Adrenal gland (tissue), 12 donors: ENCODE results near the gene DLGAP4. TPM values are rescaled to one million over a fixed set of nuclear protein-coding genes. Genes with fewer than 3 reads are reported as not detected.

ENCODE experiments used
- DNase-seq, 7 donors: peaks; one replicate each; pipeline ENCODE4 v3.0.0-alpha.2; 2019 to 2020
- H3K27ac ChIP-seq, 5 donors: fragments of 200-600 bp; sonication (generic) in 4 of 5; 1 replicate in 3 of 5; 2 replicates in 2 of 5; pipeline versions ENCODE4 v1.5.1 to v1.8.0; 2016 to 2020; ENCODE audit warnings: mild to moderate bottlenecking in 1 of 5
- H3K27me3 ChIP-seq: fragments of 200-600 bp; 2 replicates; pipeline ENCODE4 v1.8.0; 2021
- H3K36me3 ChIP-seq, 2 donors: fragments of 200-600 bp; replicated peaks in 1 of 2; 1 replicate in 1 of 2; 2 replicates in 1 of 2; pipeline versions ENCODE4 v1.5.1 to v1.8.0; 2018 to 2022
- H3K4me1 ChIP-seq, 2 donors: fragments of 200-600 bp; replicated peaks in 1 of 2; 1 replicate in 1 of 2; 2 replicates in 1 of 2; pipeline versions ENCODE4 v1.5.1 to v1.8.0; 2018 to 2021
- H3K4me3 ChIP-seq, 4 donors: fragments of 200-600 bp; sonication (generic) in 3 of 4; one replicate each; pipeline ENCODE4 v1.5.1; 2016 to 2018
- H3K9me3 ChIP-seq, 3 donors: fragments of 200-600 bp; sonication (generic) in 1 of 3; replicated peaks in 1 of 3; 1 replicate in 2 of 3; 2 replicates in 1 of 3; pipeline versions ENCODE4 v1.5.1 to v1.8.0; 2016 to 2021
- POLR2A ChIP-seq, 2 donors: fragments of 450-650 bp; IDR thresholded peaks; one replicate each; pipeline ENCODE4 v1.6.1; 2017; ENCODE audit warnings: antibody characterized with exemption in 2 of 2, mild to moderate bottlenecking in 2 of 2, moderate library complexity in 1 of 2
- WGBS, 4 donors: extraction: QIAGEN DNeasy Blood & Tissue Kit in 2 of 4; methylation state at CpG; one replicate each; pipeline versions ENCODE4 v1.1.5 to v1.1.7; 2013 to 2017; 5-methylcytosine and 5-hydroxymethylcytosine counted together
- intact Hi-C, 2 donors: fragments of 100-400 bp; cut with DNase I; formaldehyde crosslinking; loops; one replicate each; pipeline versions ENCODE4 v1.14.1 to v1.15.0; 2022 to 2023
- polyA plus RNA-seq, 3 donors: library from polyadenylated mRNA; stranded (reverse); fragments of 200-250 nt in 2 of 3; fragments of 350-450 nt in 1 of 3; fragmentation: Illumina TruSeq in 1 of 3; extraction: RNeasy Lipid Tissue Mini Kit (QIAGEN cat#74804) in 1 of 3; gene quantifications; one replicate each; pipeline ENCODE4 v1.2.3, GENCODE V29; 2013 to 2014
- total RNA-seq, 9 donors: library from RNA; depleted of rRNA in 4 of 9; stranded (reverse); fragments of >200 nt in 4 of 9; fragments of 120-200 nt in 1 of 9; fragmentation: NEBNext Ultra II Directional in 1 of 9; extraction: Animal tissue kit (Norgen Biotek cat#: 25700) in 1 of 9; gene quantifications; one replicate each; pipeline versions ENCODE4 v1.1.0 to v1.2.4, GENCODE V29; 2013 to 2023
- TF ChIP-seq, protein P1 (sequence below), 6 experiments: fragments of 450-650 bp in 4 of 6; fragments of 200-600 bp in 2 of 6; sonication (generic) in 1 of 6; IDR thresholded peaks; 1 replicate in 5 of 6; 2 replicates in 1 of 6; pipeline versions ENCODE4 v1.5.1 to v1.8.0; 2016 to 2021; ENCODE audit warnings: antibody characterized with exemption in 6 of 6, mild to moderate bottlenecking in 2 of 6, moderate library complexity in 1 of 6
- donor health status: healthy with polysubstance abuse.
- donor health status: Bipolar disorder and iron deficiency.
- donor health status: DM: yes; HTN: yes; CAD: no.
- donor health status: DM: no; HTN: no; CAD: no.
- donor health status: DM: no; HTN: no; CAD: no.
- donor health status: DM: yes; HTN: yes; CAD: no.

The DLGAP4 gene
- total and polyA plus RNA-seq, 12 donors = 13.5 to 95.2 (median 64.0) TPM

DNA sequence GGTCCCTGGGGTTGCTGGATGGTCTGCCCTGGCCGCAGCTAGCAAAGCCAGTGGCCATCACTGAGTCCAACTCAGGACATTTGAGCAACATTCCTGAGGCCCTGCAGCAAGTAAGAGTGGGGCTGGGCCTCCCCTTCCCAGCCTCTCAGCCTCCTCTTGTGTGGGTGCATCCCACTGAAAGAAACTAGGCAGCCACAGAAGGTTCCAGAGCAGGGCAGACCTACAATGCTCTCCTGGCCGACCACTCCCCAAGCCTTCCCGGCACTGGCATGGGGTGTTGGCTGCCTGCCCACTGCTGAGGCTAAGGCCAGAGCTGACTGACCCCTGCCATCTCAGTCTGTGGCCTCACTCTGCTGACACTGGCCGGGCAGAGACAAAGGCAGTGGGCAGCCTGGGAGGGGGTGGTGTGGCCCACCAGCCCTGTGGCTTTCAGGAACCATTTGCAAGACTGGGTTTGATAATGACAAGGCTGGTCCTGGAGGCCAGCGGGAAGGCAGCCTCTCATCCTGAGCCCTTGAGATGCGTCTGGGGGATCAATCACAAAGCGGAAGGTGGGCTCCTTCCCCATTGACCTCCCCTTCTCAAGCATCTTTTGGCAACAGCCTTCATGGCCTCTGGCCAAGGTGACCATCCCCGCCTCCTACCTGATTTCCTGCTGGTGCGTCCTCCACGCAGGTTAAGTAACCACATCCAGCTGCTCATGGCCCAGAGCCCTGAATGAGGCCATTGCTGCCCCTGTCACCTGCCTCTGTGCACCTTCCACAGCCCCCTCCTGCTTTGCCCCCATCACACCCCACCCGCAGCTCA, 9.6 kb downstream of the DLGAP4 start:
- intact Hi-C loops = no loop called here
- Histone ChIP-seq H3K27me3 (no peaks in the 10 kb centered on the region), H3K4me3 (no peak overlapping the region), H3K27ac (no peak overlapping the region), H3K36me3 (no peaks in the 10 kb centered on the region), H3K9me3 (no peaks in the 10 kb centered on the region), H3K4me1 (no peaks in the 10 kb centered on the region)
- WGBS, 4 donors = 77 to 83% (median 77%) methylated on average over 8 to 11 of the region's 11 CpGs
- DNase-seq = peak in 1 of 7 donors; percentile 7
- TF ChIP-seq, protein P1, sequence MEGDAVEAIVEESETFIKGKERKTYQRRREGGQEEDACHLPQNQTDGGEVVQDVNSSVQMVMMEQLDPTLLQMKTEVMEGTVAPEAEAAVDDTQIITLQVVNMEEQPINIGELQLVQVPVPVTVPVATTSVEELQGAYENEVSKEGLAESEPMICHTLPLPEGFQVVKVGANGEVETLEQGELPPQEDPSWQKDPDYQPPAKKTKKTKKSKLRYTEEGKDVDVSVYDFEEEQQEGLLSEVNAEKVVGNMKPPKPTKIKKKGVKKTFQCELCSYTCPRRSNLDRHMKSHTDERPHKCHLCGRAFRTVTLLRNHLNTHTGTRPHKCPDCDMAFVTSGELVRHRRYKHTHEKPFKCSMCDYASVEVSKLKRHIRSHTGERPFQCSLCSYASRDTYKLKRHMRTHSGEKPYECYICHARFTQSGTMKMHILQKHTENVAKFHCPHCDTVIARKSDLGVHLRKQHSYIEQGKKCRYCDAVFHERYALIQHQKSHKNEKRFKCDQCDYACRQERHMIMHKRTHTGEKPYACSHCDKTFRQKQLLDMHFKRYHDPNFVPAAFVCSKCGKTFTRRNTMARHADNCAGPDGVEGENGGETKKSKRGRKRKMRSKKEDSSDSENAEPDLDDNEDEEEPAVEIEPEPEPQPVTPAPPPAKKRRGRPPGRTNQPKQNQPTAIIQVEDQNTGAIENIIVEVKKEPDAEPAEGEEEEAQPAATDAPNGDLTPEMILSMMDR (IDR thresholded peaks at IDR 0.05) = no peak
- no peak for TF ChIP-seq POLR2A (IDR thresholded peaks at IDR 0.05)

GRCh38 chr20:36317675-36318074, 11.5 kb downstream of the DLGAP4 start:
- no peaks in the 10 kb centered on the region for H3K4me1 ChIP-seq
- no peak for DNase-seq
- H3K4me3 ChIP-seq = no peak overlapping the region
- WGBS, 4 donors = 67 to 84% (median 79%) methylated on average over 3 of the region's 3 CpGs
- intact Hi-C loops = no loop called here
- no peaks in the 10 kb centered on the region for H3K9me3 ChIP-seq
- H3K36me3 ChIP-seq = no peaks in the 10 kb centered on the region
- no peak for TF ChIP-seq POLR2A (IDR thresholded peaks at IDR 0.05)
- TF ChIP-seq, protein P1 (IDR thresholded peaks at IDR 0.05) = no peak
- no peak overlapping the region for H3K27ac ChIP-seq
- H3K27me3 ChIP-seq = no peaks in the 10 kb centered on the region

DNA sequence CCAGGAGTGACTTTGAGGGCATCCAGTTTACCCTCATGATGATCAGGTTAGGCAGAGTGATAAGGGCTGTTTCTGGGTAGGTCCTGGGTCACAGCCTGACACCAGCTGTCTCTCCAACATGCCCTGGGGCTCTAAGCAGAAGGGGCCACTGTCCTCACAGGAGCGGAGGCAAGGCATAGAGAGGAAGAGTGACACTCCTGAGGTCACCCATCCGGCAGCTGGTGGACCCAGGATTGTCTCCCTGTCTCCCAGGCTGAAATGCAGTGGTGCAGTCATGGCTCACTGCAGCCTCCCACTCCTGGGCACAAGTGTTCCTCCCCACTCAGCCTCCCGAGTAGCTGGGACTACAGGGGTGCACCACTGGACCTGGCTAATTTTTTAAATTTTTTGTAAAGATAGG, 12.0 kb downstream of the DLGAP4 start:
- Histone ChIP-seq H3K27me3 (no peaks in the 10 kb centered on the region), H3K4me3 (no peak overlapping the region), H3K4me1 (no peaks in the 10 kb centered on the region), H3K27ac (no peak overlapping the region), H3K36me3 (no peaks in the 10 kb centered on the region), H3K9me3 (no peaks in the 10 kb centered on the region)
- intact Hi-C loops = no loop called here
- TF ChIP-seq, protein P1 (IDR thresholded peaks at IDR 0.05) = no peak
- TF ChIP-seq POLR2A (IDR thresholded peaks at IDR 0.05) = no peak
- 64 to 78% (median 70%) methylated on average over 3 of the region's 3 CpGs for WGBS, 4 donors
- no peak for DNase-seq

GRCh38 chr20:36319356-36320260, 13.5 kb downstream of the DLGAP4 start:
- intact Hi-C loops = no loop called here
- DNase-seq = no peak

More at GRCh38 chr20:36319356-36320260, 13.5 kb downstream of the DLGAP4 start:
- WGBS, 4 donors = 73 to 90% (median 80%) methylated on average over 4 to 12 of the region's 12 CpGs
- TF ChIP-seq, protein P1 (IDR thresholded peaks at IDR 0.05) = no peak
- no peak for TF ChIP-seq POLR2A (IDR thresholded peaks at IDR 0.05)
- Histone ChIP-seq H3K27me3 (no peaks in the 10 kb centered on the region), H3K36me3 (no peaks in the 10 kb centered on the region), H3K4me3 (no peak overlapping the region), H3K4me1 (no peaks in the 10 kb centered on the region), H3K27ac (no peak overlapping the region), H3K9me3 (no peaks in the 10 kb centered on the region)
